H9 (cell line): ENCODE measurements around the gene ZNF428. TPM values are rescaled to one million over a fixed set of nuclear protein-coding genes. Genes with fewer than 3 reads are reported as not detected.

Source experiments
- DNase-seq: peaks from one replicate; pipeline ENCODE4 v3.0.0-alpha.2; 2017
- H2AFZ ChIP-seq: one replicate; pipeline ENCODE4 v1.6.1; 2013; ENCODE audit warnings: mild to moderate bottlenecking, low read length, control low read depth, moderate library complexity
- H2AK5ac ChIP-seq: 2 replicates; pipeline ENCODE4 v1.6.1; 2013; ENCODE audit warnings: low read length, control low read depth, mixed read lengths; ENCODE audit not compliant: insufficient read length
- H2BK120ac ChIP-seq: one replicate; pipeline ENCODE4 v1.6.1; 2013; ENCODE audit warnings: low read depth, mild to moderate bottlenecking, low read length, control low read depth, inconsistent platforms; ENCODE audit not compliant: poor library complexity, severe bottlenecking
- H2BK12ac ChIP-seq: 2 replicates; pipeline ENCODE4 v1.6.1; 2013; ENCODE audit warnings: low read length, control low read depth, mixed read lengths, low read depth; ENCODE audit not compliant: insufficient read length
- H2BK15ac ChIP-seq: 2 replicates; pipeline ENCODE4 v1.6.1; 2013; ENCODE audit warnings: low read depth, low read length, control low read depth
- H2BK20ac ChIP-seq: one replicate; pipeline ENCODE4 v1.6.1; 2013; ENCODE audit warnings: low read depth, mild to moderate bottlenecking, low read length, control low read depth, inconsistent platforms; ENCODE audit not compliant: poor library complexity, severe bottlenecking
- H2BK5ac ChIP-seq: 2 replicates; pipeline ENCODE4 v1.6.1; 2013; ENCODE audit warnings: low read length, control low read depth, mixed read lengths; ENCODE audit not compliant: insufficient read length
- H3K14ac ChIP-seq: 2 replicates; pipeline ENCODE4 v1.6.1; 2013; ENCODE audit warnings: low read length, control low read depth; ENCODE audit not compliant: insufficient read depth
- H3K18ac ChIP-seq: 2 replicates; pipeline ENCODE4 v1.6.1; 2013; ENCODE audit warnings: low read depth, mild to moderate bottlenecking, mixed read lengths, low read length, control low read depth; ENCODE audit not compliant: insufficient read length
- H3K23ac ChIP-seq: 2 replicates; pipeline ENCODE4 v1.6.1; 2013; ENCODE audit warnings: low read length, control low read depth, mixed read lengths, low read depth; ENCODE audit not compliant: insufficient read length
- H3K23me2 ChIP-seq: 2 replicates; pipeline ENCODE4 v1.6.1; 2013; ENCODE audit warnings: low read depth, mild to moderate bottlenecking, mixed read lengths, low read length, control low read depth; ENCODE audit not compliant: insufficient read length, poor library complexity, severe bottlenecking
- H3K27ac ChIP-seq: 2 replicates; pipeline ENCODE4 v1.5.1; 2013; ENCODE audit warnings: low read length, control low read depth, mixed read lengths, low read depth; ENCODE audit not compliant: insufficient read length
- H3K27me3 ChIP-seq: 2 replicates; pipeline ENCODE4 v1.6.1; 2013; ENCODE audit warnings: low read length, control low read depth, inconsistent platforms; ENCODE audit not compliant: insufficient read depth
- H3K4ac ChIP-seq: 2 replicates; pipeline ENCODE4 v1.6.1; 2013; ENCODE audit warnings: low read depth, mild to moderate bottlenecking, control low read depth, inconsistent platforms, low read length, moderate library complexity
- H3K4me1 ChIP-seq: 2 replicates; pipeline ENCODE4 v1.6.1; 2013; ENCODE audit warnings: low read length, control low read depth, inconsistent platforms; ENCODE audit not compliant: insufficient read depth
- H3K4me2 ChIP-seq: 2 replicates; pipeline ENCODE4 v1.6.1; 2013; ENCODE audit warnings: low read length, control low read depth, mixed read lengths; ENCODE audit not compliant: insufficient read length, insufficient read depth
- H3K56ac ChIP-seq: 2 replicates; pipeline ENCODE4 v1.6.1; 2013; ENCODE audit warnings: low read depth, mild to moderate bottlenecking, mixed read lengths, low read length, control low read depth; ENCODE audit not compliant: insufficient read length
- H3K79me1 ChIP-seq: 2 replicates; pipeline ENCODE4 v1.6.1; 2013; ENCODE audit warnings: low read depth, mild to moderate bottlenecking, moderate library complexity, low read length, control low read depth, inconsistent platforms; ENCODE audit not compliant: insufficient read depth, poor library complexity, severe bottlenecking
- H3K79me2 ChIP-seq: 2 replicates; pipeline ENCODE4 v1.6.1; 2013; ENCODE audit warnings: low read length, control low read depth, inconsistent platforms; ENCODE audit not compliant: insufficient read depth
- H3K9ac ChIP-seq: 2 replicates; pipeline ENCODE4 v1.6.1; 2013; ENCODE audit warnings: low read length, control low read depth, mixed read lengths; ENCODE audit not compliant: insufficient read length; ENCODE audit errors: extremely low read depth
- H3K9me3 ChIP-seq: one replicate; pipeline ENCODE4 v1.6.1; 2013; ENCODE audit warnings: low read depth, low read length, inconsistent platforms; ENCODE audit not compliant: control insufficient read depth
- H3T11ph ChIP-seq: one replicate; pipeline ENCODE4 v1.6.1; 2013; ENCODE audit warnings: mild to moderate bottlenecking, low read length, control low read depth, inconsistent platforms
- H4K20me1 ChIP-seq: one replicate; pipeline ENCODE4 v1.6.1; 2013; ENCODE audit not compliant: control insufficient read depth, insufficient read length, insufficient read depth
- H4K5ac ChIP-seq: 2 replicates; pipeline ENCODE4 v1.6.1; 2013; ENCODE audit warnings: low read depth, mild to moderate bottlenecking, mixed read lengths, low read length, control low read depth; ENCODE audit not compliant: insufficient read length
- H4K8ac ChIP-seq: replicated peaks from 2 replicates; pipeline ENCODE4 v1.6.1; 2013; ENCODE audit warnings: low read length, control low read depth, mixed read lengths, low read depth; ENCODE audit not compliant: insufficient read length
- H4K91ac ChIP-seq: 2 replicates; pipeline ENCODE4 v1.6.1; 2013; ENCODE audit warnings: low read depth, mild to moderate bottlenecking, moderate library complexity, mixed read lengths, low read length, control low read depth; ENCODE audit not compliant: insufficient read length
- H3K27ac Mint-ChIP-seq, 3 experiments: 2 replicates in 2 of 3; 3 replicates in 1 of 3; pipeline ENCODE4 v1.8.0; 2020 to 2021; ENCODE audit warnings: mixed read lengths in 3 of 3, mild to moderate bottlenecking in 1 of 3, moderate library complexity in 1 of 3
- H3K27me3 Mint-ChIP-seq: 2 replicates; pipeline ENCODE4 v1.8.0; 2021; ENCODE audit warnings: low read depth, mild to moderate bottlenecking, moderate library complexity, mixed read lengths
- H3K36me3 Mint-ChIP-seq, 3 experiments: 2 replicates in 2 of 3; 3 replicates in 1 of 3; pipeline ENCODE4 v1.8.0; 2020 to 2021; ENCODE audit warnings: low read depth in 3 of 3, mixed read lengths in 3 of 3; ENCODE audit not compliant: insufficient read depth in 1 of 3
- H3K4me1 Mint-ChIP-seq, 2 experiments: 2 replicates each; pipeline ENCODE4 v1.8.0; 2020; ENCODE audit warnings: mixed read lengths in 2 of 2
- H3K4me3 Mint-ChIP-seq, 2 experiments: 2 replicates in 1 of 2; 3 replicates in 1 of 2; pipeline ENCODE4 v1.8.0; 2020 to 2021; ENCODE audit warnings: mild to moderate bottlenecking in 2 of 2, mixed read lengths in 2 of 2, moderate library complexity in 1 of 2
- H3K9me3 Mint-ChIP-seq, 2 experiments: 2 replicates in 1 of 2; 3 replicates in 1 of 2; pipeline ENCODE4 v1.8.0; 2020; ENCODE audit warnings: mild to moderate bottlenecking in 2 of 2, mixed read lengths in 2 of 2, moderate library complexity in 1 of 2
- CTCF ChIP-seq: fragments of 200-600 bp; sonication (generic); conservative IDR thresholded peaks from 3 replicates; pipeline ENCODE4 v1.8.0; 2021; ENCODE audit warnings: antibody characterized with exemption, mild to moderate bottlenecking
- WGBS: extraction: QIAGEN DNeasy Blood & Tissue Kit; methylation state at CpG from one replicate; pipeline ENCODE4 v1.1.7; 2013; ENCODE audit warnings: missing lambda C conversion rate, low lambda C conversion rate, mixed read lengths; ENCODE audit not compliant: insufficient read length; ENCODE audit errors: extremely low coverage; 5-methylcytosine and 5-hydroxymethylcytosine counted together
- total RNA-seq: library from RNA; stranded (reverse); gene quantifications from 2 replicates; pipeline ENCODE4 v1.2.1, GENCODE V29; 2021

ZNF428 gene
- total RNA-seq, 1 experiment from 2014 or later: 30.3 TPM

DNA sequence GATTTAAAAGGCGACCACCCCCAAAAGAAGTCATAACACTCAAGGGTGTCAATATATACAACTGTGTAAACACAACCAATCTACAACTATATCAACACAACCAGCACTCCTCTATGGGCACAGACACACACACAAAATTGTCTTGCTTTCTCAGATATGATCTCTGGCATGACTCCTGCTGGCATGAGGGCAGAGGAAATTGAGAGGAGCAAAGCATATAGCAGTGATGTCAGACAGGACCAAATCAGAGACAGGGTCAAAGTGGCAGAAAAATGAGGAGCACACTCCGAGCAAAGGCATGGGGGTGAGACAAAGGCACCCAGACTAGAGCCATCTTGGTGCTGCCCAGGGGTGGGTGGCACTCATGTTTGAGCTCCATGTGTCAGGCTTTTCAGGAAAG is 33.1 kb downstream of the ZNF428 start:
- Histone ChIP-seq H3K27ac (no peak overlapping the region), H4K5ac (no peak overlapping the region), H3K4ac (no peak overlapping the region), H3K9ac (no peak overlapping the region), H3K14ac (no peak overlapping the region), H3K79me1 (no peaks in the 10 kb centered on the region), H3K23ac (no peak overlapping the region), H2AFZ (no peak overlapping the region), H3T11ph (no peak overlapping the region), H2BK20ac (no peak overlapping the region), H3K27me3 (no peaks in the 10 kb centered on the region), H4K91ac (no peak overlapping the region), H3K56ac (no peak overlapping the region), H3K18ac (no peak overlapping the region), H3K79me2 (no peaks in the 10 kb centered on the region), H3K9me3 (no peaks in the 10 kb centered on the region), H2BK15ac (no peak overlapping the region), H2BK120ac (no peak overlapping the region), H4K20me1 (no peaks in the 10 kb centered on the region), H3K4me1 (no peaks in the 10 kb centered on the region), H3K4me2 (no peak overlapping the region), H2BK5ac (no peak overlapping the region), H4K8ac (no peak overlapping the region), H2BK12ac (no peak overlapping the region), H2AK5ac (no peak overlapping the region), H3K23me2 (no peaks in the 10 kb centered on the region)
- DNase-seq: no peak
- H3K27me3 Mint-ChIP-seq: no peaks in the 10 kb centered on the region
- no peaks in the 10 kb centered on the region for H3K9me3 Mint-ChIP-seq
- H3K36me3 Mint-ChIP-seq: peaks cover 6 to 36% (median 25%) of the 10 kb centered on the region in 3 experiments; a peak in 6 of 7 replicates
- WGBS: no CpG with 5 or more reads among the region's 2 CpGs
- no peak overlapping the region for H3K4me3 Mint-ChIP-seq
- no peak overlapping the region for H3K27ac Mint-ChIP-seq
- no peak for TF ChIP-seq CTCF
- peaks cover 2 to 7% of the 10 kb centered on the region in 2 experiments for H3K4me1 Mint-ChIP-seq
